ENCODE results near the gene PPM1L. TPM values are rescaled to one million over a fixed set of nuclear protein-coding genes. Genes with fewer than 3 reads are reported as not detected.

The PPM1L gene
- total RNA-seq, 1 donor from 2014 or later: 5.8 TPM

DNA sequence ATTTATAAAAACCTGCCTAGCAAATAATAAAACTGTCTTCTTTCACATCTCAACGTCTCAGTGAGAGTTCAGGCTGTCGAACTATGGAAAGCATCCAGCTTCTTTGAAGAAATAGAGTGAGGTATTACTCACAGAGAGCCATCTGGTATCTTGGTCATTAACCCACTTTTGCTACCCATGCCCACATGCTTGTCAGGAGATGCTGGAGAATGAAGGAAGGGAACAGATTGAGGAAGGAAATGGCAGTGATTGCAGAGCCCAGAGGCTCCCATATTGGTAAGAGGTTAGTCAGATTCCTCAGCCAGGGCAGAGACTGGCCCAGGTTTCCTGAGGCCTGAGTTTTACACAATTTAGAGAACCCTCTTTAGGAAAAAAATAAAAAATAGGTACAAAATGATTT, 230.0 kb downstream of the PPM1L start:
- no peak for DNase-seq
- ChIA-PET POLR2A (no interaction called here), CTCF (no interaction called here)
- Mint-ChIP-seq H3K4me1 (peaks cover 14% of the 10 kb centered on the region), H3K9me3 (peaks cover 7% of the 10 kb centered on the region), H3K36me3 (ENCODE audit: low read depth) (no peaks in the 10 kb centered on the region), H3K27ac (no peak overlapping the region), H3K4me3 (no peak overlapping the region), H3K27me3 (no peaks in the 10 kb centered on the region)
- ATAC-seq (ENCODE audit: low read depth): no peak
- no peak for TF ChIP-seq CTCF (IDR thresholded peaks at IDR 0.05)
- intact Hi-C loops (cut with micrococcal nuclease): no loop called here

DNA sequence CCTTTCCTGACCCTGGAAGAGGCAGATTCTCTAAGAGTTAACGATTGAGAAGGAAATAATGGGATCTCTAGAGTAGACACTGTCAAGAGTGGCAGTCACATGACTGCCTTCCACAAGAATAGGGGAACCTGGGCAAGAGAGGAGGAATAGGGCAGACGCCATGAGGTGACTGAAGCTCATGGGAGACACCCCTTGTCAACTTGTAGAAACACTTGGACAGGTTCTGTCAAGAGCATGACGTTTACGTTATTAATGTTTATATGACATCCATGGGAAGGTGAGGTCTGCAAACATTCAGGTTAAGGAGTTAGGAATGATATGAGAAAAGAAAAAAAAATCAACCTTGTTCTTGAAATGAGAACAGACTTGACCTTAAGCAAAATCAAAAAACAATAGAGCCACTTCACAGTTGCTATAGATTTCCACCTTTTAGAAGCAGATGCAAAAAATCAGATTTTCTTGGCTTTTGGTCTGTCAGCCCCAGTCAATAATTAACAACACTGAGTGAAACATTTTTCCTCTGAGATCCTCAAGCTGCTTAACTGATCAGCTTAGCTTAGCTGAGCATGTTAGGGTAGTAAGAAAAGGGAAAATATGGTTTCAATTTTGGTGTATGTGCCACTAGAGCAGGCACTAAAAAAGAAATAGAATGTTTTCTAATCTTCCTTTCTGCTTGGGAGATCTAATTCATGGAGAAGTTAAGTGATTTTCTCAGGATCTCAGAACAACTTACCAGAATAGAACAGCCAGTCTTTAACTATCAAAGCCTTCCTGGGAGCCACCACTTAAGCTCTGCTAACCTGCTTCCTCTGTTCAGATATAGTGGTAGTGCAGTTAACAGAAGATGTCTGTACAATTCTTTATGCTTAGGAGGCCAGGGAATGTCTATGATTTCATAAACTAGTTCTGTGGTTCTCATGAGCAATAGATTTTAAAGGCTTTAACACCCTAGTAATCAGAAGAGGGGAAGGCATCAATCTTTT, 232.2 kb downstream of the PPM1L start:
- ATAC-seq (ENCODE audit: low read depth) (no peak), DNase-seq (no peak)
- POLR2A ChIA-PET: no interaction called here
- no peak for TF ChIP-seq CTCF (IDR thresholded peaks at IDR 0.05)
- Mint-ChIP-seq H3K27me3 (no peaks in the 10 kb centered on the region), H3K4me3 (no peak overlapping the region), H3K27ac (no peak overlapping the region), H3K4me1 (no peaks in the 10 kb centered on the region), H3K9me3 (peaks cover 7% of the 10 kb centered on the region), H3K36me3 (ENCODE audit: low read depth) (no peaks in the 10 kb centered on the region)
- intact Hi-C loops (cut with micrococcal nuclease): no loop called here
- CTCF ChIA-PET: no interaction called here

DNA sequence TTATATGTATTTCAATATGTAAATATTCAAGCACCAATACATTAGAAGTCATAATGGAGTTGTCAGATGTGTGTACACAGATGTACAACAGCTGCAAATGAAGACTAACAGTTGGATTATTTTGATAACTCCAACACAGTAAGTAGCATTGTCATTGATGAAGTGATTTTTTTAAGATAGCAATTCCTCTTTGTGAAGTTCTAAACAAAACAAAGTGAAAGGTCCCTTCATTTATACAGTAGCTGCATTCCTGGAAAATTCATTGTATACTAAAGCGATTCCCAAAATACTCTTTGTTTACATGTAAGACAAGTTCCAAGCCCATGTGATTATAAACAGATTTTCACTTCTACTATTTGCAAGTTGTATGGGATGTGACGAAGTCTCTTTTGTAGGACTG, 234.4 kb downstream of the PPM1L start:
- no peak for TF ChIP-seq CTCF (IDR thresholded peaks at IDR 0.05)
- no peak overlapping the region for H3K27ac Mint-ChIP-seq
- no peaks in the 10 kb centered on the region for H3K27me3 Mint-ChIP-seq
- ATAC-seq (ENCODE audit: low read depth) (no peak), DNase-seq (no peak)
- no peaks in the 10 kb centered on the region for H3K9me3 Mint-ChIP-seq
- intact Hi-C loops (cut with micrococcal nuclease): no loop called here
- H3K36me3 Mint-ChIP-seq (ENCODE audit: low read depth): no peaks in the 10 kb centered on the region
- no peak overlapping the region for H3K4me3 Mint-ChIP-seq
- no peaks in the 10 kb centered on the region for H3K4me1 Mint-ChIP-seq
- ChIA-PET POLR2A (no interaction called here), CTCF (no interaction called here)

DNA sequence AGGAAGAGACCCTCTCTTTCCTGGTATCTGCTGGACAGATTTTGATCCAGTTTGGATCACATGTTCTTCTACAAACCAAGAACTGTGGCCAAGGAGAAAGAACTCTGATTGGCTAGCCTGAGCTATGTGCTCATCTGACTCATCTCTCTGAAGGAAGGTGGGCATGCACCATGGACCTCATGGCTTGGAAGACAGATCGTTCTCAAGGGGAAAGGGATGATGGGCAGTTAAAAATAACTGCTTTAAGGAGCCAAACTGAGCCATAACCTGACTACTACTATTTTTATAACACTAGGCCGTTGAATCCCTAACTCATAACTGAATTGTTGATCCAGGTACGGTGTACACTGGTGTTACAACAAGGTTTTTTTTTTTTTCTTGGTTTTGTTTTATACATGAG, 236.7 kb downstream of the PPM1L start:
- H3K4me3 Mint-ChIP-seq: no peak overlapping the region
- no peak for DNase-seq
- H3K27me3 Mint-ChIP-seq: no peaks in the 10 kb centered on the region
- TF ChIP-seq CTCF (IDR thresholded peaks at IDR 0.05): no peak
- intact Hi-C loops (cut with micrococcal nuclease): no loop called here
- H3K9me3 Mint-ChIP-seq: no peaks in the 10 kb centered on the region
- H3K36me3 Mint-ChIP-seq (ENCODE audit: low read depth): no peaks in the 10 kb centered on the region
- no peaks in the 10 kb centered on the region for H3K4me1 Mint-ChIP-seq
- H3K27ac Mint-ChIP-seq: no peak overlapping the region
- ChIA-PET CTCF (interaction anchor here (1.0 kb wide), 1 partner anchor 10 kb away, joined by 3 read pairs; no protein-coding TSS in a partner anchor), POLR2A (no interaction called here)
- no peak for ATAC-seq (ENCODE audit: low read depth)

DNA sequence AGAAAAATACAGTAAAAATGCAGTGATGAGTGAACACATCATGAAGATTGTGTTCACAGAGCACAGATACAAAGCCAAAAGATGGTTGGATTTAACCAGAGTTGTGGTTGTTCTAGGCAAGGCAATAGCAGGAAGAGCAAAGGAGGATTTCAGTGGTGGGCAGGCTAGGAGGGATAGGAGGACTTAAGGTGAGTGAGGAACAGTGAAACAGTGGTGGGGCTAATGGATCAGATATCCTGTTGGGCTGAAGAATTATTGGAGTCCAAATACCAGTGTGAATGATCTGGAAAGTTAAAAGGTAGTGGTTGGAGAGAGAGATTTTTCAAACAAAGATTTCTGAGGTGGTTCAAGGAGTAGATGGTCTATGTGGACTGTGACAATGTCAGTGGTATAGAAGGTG, 240.8 kb downstream of the PPM1L start:
- intact Hi-C loops (cut with micrococcal nuclease): no loop called here
- Mint-ChIP-seq H3K4me1 (no peaks in the 10 kb centered on the region), H3K27me3 (no peaks in the 10 kb centered on the region), H3K4me3 (no peak overlapping the region), H3K36me3 (ENCODE audit: low read depth) (no peaks in the 10 kb centered on the region), H3K27ac (no peak overlapping the region), H3K9me3 (no peaks in the 10 kb centered on the region)
- ChIA-PET POLR2A (no interaction called here), CTCF (no interaction called here)
- no peak for TF ChIP-seq CTCF (IDR thresholded peaks at IDR 0.05)
- ATAC-seq (ENCODE audit: low read depth): no peak
- DNase-seq: no peak

Data from activated B cell treated with CpG ODN at 0.5 μM for 24 hours (primary cell).